Measurements from ENCODE around the gene EPS8L3.

The EPS8L3 gene

DNA sequence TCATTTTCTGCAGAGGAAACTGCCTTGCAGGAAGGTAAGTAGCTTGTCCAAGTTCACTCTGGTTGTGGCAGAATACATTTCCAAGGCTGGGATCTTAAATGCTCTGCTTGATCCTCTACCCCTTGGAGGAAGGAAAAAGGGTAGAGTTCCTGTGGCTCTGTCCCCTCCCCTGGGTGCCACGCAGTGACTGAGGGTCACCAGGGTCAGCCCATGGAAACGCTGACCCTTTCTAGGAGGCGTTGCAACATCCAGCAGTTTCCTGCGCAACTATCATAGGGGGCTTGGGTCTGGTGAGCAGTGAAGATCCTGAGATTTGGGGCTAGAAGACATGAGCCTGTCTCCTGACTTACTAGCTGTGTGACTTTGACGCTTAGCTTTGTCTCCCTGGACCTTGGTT lies 29.4 kb upstream of the EPS8L3 start:
- DNase-seq = no peak

DNA sequence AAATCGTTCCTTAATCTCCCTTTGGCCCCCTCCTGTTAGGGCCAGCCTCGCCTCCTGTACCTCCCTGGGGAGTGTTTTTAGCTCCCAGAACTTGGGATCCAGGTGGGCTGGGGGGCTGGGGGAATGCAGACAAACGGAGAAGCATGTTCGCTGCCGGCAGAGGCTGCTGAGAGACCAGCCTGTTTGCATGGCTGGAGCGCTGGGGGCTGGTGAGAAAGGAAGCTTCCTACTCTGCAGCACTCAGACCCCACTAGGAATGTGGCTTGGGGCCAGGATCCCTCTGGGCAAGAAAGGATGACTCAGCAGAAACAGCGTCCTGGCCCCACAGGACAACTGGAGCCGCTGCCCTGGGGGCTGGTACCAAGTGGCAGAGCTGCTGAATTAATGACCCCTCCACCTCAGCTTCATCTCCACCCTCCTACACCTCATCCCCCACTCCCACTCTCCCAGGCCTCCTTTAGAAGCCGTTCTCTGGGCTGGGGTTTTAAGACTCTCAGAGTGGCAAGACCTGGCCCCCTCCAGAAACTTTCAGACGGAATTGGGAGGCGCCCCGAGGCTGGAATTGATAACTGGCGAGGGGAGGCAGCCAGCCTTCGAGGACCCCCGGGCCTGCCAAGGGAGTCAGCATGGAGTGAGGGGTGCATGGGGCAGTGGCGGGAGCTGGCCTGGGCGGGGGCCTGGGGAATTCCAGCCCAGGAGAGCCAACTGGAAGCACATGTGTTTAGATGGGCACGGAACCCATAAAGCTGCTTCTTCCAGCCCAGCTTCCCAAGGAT lies 28.5 kb upstream of the EPS8L3 start:
- DNase-seq = peak in 1 of 2 experiments; percentile 69

DNA sequence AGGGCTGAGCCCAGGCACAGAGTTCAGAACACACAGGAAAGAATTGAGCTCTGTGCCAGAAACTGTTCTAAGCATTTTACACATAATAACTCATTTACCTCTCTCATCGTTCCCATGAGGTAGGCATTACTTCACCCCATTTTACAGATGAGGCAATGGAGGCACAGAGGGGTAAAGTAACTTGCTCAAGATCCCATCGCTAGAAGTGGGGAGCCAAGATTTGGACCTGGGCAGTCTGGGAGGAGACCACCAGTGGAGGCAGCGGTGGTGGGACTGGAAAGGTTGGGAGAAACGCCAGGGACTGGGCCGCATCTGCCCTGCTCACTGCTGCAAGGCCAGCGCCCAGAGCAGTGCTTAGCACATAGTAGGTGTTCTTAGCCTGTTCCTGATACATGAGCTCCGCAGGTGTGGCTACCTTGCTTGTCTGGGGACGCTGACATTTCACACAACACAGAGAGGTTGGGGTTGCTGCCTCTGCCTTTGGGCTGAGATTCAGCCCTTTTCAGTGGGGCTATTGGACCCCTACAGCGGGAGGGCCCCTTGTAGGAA lies 27.8 kb upstream of the EPS8L3 start:
- no peak for DNase-seq

DNA sequence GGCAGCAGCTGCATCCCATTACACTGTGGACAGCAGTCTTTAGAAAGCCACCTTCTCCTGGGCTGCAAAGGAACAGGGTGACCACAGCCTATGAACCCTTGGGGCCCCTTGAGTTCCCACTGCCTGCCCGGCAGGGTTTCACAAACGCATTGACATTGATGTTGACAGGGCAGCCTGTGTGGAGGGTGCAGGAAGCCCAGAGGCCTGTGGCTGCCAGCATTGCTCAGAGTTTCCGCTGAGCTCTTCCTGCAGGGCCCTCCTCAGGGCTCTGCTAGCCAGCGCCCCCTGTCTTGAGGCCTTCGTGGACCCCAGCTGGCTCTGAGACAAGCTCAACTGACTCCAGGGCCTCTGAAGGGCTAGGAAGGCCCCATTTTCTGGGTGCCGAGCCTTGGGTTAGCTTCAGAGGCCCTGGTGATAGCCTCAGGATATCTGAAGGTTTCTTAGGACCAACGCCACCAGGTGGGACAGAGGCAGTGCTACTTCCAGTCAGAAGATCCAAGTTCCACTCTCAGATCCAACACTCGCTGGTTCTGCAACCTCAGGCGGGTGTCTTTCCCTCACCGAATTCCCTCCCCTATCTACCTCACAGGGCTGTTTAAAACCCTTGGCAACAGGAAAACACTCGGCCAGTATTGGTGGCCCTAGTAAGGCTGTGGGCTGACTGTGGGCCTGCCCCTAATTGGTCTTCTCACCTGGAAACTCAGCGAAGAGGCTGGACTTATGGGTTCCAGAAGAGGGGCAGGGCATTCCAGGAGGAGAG lies 27.2 kb upstream of the EPS8L3 start:
- DNase-seq = peak in 1 of 2 experiments; percentile 31

DNA sequence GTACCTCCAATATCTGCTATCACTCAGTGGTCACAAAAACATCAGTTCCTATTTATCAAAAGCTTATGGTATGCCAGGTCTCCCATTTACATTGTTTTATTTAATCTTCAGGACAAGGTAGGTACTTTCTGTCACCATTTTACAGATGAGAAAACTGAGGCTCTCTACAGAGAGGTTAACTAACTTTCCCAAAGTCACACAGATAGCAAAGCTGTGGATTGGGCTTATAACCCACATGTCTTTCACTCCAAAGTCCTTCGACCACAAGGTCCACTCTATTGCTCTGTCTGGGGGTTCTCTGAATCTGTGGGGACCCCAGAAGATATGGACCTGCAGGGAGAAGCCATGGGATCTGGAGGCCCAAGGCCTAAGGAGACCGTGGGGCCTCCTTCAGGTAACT lies 26.6 kb upstream of the EPS8L3 start:
- DNase-seq = no peak

DNA sequence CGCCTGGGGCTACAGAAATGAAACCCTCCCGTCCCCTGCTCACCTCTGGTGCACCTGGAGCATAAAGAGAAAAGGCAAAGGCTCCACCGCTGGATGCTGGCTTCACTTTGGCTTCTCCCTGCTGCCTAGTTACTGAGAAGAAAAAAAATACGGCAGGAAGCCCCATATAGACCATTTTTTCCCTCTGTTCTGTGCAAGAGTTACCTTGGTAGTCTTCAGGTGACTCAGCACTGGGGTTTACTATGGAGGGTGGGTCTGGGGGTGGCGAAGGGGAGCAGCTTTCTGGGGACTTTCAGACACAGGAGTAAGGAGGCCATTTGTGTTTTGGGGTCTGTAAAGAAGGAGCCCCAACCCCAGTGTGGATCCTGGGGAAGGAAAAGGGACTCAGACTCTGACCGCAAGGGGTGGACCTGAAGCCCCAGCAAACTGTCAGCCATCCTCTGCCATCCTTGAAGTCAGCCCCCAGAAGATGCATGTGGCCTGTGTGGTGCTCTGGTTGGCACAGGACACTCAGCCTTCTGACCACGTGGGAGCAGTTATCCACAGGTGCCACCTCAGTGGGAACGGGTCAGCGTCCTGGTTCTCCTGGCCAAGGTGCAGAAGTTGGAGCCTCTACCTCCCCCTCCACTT lies 25.9 kb upstream of the EPS8L3 start:
- DNase-seq = no peak

DNA sequence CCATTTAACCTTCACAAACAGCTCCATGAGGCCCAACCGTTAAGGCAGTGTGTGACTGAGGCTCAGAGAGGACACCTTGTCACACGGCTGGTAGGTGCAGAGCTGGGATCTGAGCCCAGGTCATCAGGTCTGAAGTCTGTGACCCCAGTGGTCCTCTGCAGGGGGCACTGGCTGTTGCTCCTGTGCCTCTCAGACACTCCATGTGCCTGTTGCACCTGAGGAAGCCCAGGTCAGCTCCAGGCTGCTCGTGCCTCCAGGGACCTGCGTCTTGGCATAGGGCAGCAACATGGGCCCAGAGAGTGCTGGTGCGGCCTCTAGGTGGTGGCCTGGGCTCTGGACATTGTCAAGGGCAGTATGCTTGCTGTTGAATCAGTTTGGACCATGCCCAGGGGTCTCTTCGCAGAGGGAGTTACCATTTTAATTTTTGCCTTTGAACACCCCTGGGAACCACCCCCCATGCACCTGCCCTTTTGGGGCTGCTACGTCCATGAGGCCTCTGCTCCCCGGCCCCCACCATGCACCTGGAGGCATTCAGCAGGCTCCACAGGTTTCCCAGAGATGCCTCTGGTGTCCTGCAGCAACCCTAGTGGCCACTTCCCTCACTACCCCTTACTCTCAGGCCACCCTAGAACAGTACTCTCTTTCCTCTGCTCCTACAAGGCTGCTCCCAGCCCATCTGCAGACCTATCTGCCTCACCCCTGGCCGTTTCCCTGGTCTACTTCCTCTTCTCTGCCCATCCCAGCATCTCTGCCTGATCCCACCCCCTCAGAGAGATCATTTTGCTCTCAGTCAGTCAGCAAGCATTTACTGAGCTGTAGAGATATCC lies 25.2 kb upstream of the EPS8L3 start:
- peak in 1 of 2 experiments; percentile 57 for DNase-seq

DNA sequence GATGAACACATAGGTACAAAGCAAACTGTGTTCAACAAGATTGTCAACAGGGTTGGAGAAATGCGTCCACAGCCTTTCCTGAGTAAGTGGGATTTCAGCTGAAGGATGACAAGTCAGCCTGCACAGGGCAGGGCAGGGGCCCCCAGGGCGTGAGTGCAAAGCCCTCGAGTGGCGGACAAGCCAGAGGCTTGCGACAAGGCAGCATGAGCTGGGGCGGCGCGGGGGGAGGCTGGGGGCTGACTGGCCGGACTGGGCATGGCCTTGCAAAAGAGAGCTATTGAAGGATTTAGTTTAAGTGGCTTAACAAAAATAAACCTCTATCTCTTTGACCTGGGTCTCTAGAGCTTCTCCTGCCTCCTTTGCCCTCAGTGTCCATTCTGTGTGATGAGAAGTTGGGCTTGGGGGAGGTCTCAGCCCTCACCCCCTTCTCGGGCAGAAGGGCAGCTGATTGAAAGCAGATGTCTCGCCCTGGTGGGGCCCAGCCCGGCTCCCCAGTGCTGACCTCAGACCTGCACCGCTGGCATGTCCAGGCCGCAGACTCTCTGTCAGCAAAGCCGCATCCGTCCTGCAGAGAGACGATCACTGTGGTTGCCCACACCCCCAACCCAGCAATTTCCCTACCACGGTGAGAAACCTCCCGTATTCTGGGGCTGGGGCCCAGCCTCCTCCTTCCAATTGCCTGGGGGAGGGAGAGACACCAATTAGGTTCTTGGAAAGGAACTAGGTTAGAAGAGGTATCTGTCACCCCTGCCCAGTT lies 24.3 kb upstream of the EPS8L3 start:
- no peak for DNase-seq

DNA sequence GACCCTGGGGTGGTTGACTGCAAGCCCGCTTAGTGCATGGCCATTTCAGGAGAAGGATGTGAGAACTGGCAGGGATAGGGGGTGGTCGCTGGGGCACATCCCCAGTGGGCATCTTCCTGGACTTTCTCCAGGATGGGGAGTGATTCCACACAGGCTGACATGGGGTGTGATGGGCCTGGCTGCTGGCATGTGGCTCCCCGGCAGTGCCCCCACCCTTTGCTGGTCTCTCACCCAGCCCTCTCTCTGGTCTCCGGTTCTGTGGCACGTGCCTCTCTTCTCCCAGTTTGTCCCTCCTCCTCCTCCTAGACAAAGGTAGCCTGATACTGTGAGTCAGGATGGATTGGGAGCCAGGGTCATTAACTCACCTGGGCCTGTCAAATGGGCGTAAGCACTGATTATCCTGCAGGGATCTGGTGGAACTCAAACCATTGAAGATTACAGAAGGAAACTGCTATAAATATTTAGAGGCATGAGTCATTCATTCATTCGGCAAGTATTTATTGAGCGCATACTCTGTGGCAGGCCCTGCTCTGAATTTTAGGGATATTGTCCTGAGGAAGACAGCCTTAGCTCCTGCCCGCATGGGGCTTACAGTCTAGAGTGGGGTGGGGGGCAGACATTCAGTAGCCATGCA lies 23.6 kb upstream of the EPS8L3 start:
- no peak for DNase-seq

DNA sequence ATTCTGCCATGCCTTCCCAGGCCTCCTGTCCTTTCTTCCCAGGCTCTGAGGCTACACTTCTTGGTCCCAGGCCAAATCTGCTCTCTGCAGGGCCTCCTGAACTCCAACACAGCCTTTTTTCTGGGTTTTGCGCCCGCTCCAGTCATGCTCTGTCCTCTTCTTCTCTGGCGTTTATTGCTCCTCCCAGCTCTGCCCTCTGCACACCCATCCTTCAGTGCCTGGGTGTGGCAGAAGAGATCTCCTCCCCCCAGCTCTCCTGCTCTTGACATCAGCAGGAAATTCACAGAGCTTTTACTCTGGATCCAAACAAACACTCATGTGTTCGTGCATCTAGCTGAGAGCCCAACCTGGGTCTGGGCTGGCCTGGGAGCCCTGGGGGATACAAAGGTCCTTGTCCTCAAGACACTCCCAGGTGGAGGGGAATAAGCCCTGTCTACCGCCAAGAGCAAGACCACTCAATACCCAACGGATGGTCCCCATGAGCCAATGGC lies 22.9 kb upstream of the EPS8L3 start:
- no peak for DNase-seq

DNA sequence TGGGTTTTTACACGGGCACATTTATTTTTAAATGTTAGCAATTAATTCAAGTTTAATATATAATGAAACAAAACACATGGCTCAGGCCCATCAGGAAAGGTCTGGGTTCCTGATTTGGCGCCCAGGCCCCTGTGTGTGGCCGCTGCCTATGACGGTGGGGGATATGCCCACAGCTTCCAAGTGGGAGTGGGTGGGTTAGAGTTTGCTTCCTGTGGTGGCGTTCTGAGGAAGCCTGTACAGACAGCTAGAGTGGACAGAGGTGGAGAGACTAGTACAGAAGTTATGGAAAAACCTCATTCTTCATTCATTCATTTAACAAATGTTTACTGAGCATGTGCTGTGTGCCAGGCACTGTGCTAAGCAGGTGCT lies 22.4 kb upstream of the EPS8L3 start:
- no peak for DNase-seq

DNA sequence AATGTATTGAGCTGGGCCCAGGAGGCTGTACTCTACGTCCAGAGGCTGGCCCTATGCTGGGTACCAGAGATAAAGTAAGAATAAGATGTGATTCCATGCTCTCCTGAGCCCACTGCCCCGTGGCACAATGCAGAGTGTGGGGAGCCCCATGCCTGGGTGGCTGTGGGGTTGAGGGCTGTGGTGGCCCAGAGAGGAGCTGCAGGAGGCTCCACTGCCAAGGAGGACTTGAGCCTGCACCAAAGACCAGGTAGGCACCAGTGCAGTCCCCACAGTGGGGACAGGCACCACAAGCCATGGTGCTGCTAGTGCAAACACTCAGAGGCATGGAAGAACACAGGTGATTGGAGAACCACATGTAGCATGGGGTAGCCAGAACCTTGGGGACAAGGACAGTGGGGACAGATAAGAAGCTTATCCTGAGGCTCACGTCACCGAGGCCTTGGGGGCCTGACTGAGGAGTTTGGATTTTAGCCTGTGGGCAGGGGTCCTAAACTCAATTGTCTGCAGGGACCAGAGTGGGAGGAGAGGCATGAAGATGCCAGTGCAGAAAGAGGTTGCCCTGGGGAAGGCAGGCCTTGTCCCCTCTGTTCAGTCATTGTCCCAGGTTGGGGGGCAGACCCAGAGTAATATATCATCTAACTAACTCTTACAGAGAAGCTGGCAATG lies 21.9 kb upstream of the EPS8L3 start:
- DNase-seq = no peak

DNA sequence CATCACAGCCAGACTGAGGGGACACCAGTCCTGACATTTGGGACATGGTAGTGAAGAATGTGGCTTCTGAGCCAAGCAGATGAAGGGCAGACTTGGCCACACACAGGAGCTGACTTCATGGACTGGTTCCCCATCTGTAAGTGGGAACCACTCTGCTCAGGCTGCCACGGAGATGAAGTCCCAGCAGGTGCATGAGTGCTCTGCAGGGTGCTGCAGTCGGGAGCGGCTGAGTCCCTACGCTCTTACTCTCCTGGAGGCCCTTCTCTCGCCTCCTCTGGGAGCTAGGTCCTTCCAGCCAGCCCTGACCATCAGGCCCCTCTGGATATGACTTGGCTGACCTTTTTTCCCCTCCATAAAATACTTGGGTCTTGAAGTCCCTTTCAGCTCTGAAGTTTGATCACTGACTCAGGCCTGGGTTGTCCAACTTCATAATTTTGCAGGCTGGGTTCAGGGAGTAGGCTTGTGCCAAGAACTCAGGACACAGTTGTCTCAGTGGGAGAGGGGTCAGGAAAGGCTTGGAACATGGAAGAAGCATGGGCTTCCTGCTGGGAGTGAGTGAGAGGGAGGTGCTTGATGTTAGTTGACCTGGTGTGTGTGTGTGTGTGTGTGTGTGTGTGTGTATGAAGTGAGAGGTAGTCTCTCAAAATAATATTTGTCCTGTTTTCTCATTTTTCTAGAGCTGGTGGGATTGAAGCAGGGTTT lies 21.0 kb upstream of the EPS8L3 start:
- no peak for DNase-seq

DNA sequence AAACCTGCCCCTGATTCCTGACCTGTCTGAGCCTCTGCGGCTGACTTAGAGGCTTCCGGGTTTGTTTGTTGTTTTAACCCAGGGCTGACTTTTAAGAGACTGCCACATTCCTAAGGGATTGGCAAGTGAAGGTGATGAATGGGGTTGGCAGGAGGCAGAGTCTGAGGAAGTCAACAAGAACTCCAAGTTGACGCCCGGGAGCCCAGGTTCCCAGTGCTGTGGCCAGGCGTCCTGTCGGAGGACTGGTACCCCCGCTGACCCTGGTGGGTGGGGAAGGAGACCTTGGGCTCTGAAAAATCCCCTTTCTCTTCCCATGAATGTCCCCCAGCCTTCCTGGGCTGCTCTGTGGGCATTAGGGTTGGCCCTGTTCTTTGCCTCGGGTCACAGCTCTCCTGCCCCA lies 19.7 kb upstream of the EPS8L3 start:
- no peak for DNase-seq

DNA sequence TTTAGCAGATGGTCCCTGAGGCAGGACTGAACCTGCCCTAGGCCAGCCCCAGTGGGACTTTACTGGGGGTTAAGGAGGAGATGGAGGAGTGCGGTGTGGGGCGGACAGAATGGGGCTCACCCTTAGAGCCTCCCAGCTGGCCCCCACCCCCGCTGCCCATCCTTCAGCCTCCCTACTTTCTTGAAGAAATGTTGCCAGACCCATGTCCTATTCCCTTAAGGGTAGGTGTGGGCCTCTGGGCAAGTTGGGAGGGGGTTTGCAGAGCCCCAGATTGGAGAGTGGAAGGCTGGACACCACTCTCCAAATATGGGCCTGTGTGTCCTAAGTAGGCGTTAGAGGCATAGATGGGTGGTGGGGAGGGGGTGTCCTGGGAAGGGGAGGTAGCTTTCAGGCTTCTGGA lies 19.2 kb upstream of the EPS8L3 start:
- no peak for DNase-seq

DNA sequence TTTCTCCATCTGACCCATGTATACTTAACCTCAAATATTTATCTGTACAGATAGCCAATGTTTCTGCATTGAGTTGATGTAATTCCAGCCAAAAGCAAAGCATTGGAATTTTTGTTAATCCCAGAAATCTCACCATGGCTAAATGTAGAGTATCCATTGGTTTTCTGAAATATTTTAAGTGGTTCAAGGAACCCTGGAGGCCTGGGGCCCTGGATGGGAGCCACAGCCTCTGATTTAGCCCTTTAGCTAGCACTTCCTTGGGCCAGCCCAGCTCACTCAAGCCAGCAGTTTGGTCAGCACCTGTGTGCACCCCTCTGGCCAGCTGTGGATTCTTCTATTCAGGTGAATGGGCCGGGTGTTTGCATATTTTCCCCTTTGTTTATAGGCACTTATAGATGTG lies 18.8 kb upstream of the EPS8L3 start:
- DNase-seq = peak; percentile 17 to 61

DNA sequence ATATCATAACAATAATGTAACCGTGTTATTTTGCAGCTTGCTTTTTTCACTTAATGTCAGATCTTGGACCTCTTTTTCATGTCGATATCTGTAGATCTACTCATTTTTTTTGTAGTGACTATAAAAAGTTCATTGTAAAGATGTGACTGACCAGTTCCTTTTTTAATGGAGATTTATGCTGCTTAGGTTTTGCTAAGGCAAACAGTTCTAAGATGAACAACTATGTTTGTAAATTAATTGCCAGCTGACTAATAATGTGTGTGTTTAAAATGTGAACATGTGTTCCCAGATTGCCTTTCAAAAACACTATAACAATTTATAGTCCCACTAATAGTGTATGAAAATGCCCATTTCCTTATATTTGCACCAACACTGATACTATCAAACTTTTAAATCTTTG lies 18.1 kb upstream of the EPS8L3 start:
- no peak for DNase-seq

DNA sequence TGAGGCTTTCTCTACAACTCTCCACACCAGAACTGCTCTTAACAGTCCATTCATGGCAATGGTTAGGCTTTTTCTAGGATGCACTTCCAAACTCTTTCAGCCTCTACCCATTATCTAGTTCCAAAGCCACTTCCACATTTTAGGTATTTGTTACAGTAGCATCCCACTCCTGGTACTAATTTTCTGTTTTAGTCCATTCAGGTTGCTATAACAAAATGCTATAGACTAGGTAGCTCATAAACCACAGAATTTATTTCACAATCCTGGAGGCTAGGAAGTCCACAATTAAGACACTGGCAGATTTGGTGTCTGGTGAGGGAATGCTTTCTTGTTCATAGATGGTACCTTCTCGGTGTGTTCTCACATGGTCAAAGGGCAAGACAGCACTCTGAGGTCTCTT lies 17.3 kb upstream of the EPS8L3 start:
- no peak for DNase-seq

DNA sequence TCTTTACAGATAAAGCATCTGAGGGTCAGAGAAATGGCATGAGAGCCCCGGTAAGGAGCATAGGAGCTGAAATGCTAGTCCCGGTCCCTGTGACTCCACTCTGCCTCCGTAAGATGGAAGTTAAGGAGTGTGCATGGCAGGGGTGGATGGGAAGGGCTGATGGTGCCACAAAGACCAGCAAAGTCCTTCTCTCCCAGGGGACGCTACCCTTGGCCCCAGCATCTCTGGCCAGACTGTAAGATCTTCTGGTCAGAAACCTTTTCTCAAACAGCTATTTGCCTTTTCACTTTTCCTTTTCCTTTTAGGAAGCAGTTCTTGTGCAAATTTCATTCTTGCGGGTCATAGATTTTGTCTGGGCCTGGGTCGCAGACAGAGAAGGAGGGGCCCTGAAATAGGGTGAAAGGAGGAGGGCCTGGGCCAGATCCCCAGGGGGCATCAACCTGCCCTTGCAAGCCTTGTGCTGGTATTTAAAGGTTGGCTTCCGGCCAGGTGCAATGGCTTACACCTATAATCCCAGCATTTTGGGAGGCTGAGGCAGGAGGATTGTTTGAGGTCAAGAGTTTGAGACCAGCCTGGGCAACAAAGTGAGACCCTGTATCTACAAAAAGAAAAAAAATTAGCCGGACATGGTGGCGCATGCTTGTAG lies 14.4 kb upstream of the EPS8L3 start:
- no peak for DNase-seq

DNA sequence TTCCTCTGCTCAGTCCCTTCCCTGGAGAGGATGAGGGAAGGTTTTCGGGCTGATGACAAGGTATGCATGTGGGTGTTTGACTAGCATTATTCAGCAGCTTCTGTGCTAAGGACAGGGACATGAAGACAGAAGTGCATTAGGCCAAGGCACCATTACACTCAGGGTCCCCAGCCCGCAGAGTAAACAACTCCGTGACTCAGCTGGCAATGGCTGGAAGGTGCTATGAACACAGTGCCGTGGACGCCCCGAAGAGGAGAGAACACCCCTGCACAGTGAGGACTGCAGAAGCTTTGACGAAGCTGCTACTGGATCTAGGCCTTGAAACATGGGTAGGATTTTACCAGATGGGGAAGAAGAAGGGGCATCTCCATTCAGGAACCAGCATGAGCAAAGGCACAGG lies 13.7 kb upstream of the EPS8L3 start:
- no peak for DNase-seq
